ENCODE data around the gene C1orf56.
"Not testable (repeated sequence)": the region's sequence is repeated elsewhere in the genome, so short reads cannot be mapped to it uniquely, and the experiment has no call there.

The C1orf56 gene

DNA sequence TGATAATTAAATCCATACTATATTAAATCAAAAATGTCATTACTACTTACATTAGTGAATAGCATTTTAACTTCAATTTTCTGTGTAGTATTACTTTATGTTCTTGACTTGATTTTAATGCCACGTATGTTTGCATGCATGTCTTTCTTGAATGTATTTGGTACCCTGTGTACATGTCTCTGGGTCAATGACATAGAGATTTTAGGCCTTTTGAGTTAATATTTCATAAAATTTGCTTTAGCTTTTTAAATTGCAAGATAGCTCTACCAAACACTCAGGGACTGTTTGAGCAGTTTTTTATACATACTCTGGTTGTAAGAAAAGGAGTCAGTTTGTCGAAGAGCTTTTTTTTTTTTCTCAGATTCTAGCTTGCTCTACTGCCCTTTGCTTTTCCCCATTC is 14.2 kb downstream of the C1orf56 start:
- DNase-seq (ENCODE audit: low read depth), result no peak

DNA sequence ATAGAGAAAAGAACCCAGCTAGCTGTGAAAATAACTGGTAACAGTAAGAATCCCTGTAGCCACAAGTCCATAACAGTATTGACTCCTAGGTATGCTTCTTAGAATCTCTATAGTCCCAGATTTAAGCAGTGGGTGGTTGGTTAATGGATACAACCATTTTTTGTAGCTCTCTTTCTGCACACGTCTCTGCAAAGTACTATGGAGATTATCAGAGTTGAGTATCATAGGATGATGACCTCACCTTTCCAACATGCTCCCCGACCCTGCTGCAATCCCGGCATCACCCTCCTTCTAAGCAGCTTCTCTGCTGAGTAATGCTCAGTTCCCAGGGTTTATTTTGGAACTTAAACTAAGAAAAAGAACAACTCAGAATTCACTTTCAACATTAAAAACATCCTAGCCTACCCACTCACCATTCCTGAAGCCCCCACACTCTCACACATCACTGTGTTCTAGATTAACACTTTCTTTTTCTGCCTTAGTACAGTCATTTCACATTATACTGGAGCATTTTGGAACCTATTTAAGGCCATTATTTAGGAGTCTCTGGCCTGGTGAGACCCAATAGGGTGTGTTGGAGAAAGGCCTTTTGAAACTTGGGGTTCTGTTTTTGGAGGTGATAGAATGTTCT is 15.3 kb downstream of the C1orf56 start:
- no peak for DNase-seq (ENCODE audit: low read depth)

DNA sequence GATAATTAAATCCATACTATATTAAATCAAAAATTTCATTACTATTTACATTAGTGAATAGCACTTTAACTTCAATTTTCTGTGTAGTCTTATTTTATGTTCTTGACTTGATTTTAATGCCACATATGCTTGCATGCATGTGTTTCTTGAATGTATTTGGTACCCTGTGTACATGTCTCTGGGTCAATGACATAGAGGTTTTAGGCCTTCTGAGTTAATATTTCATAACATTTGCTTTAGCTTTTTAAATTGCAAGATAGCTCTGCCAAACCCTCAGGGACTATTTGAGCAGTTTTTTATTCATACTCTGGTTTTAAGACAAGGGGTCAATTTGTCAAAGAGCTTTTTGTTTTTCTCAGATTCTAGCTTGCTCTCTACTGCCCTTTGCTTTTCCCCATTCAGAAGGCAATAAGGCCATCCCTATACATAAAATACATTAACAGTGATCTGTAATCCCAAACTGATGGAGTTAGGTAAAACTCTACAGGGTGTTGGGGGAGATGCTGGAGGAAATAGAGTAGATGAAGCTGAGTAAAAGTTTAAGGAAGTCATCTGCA is 17.6 kb downstream of the C1orf56 start:
- DNase-seq (ENCODE audit: low read depth), result no peak

DNA sequence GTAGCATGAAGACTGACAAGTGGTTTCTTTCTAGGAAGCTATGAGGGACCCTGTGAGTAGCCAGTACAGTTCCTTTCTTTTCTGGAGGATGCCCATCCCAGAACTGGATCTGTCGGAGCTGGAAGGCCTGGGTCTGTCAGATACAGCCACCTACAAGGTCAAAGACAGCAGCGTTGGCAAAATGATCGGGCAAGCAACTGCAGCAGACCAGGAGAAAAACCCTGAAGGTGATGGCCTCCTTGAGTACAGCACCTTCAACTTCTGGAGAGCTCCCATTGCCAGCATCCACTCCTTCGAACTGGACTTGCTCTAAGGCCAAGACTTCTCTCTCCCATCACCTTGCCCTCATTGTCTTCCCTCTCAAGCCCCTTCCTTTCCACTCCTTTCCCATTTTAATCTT is 19.6 kb downstream of the C1orf56 start:
- no peak for DNase-seq (ENCODE audit: low read depth)

DNA sequence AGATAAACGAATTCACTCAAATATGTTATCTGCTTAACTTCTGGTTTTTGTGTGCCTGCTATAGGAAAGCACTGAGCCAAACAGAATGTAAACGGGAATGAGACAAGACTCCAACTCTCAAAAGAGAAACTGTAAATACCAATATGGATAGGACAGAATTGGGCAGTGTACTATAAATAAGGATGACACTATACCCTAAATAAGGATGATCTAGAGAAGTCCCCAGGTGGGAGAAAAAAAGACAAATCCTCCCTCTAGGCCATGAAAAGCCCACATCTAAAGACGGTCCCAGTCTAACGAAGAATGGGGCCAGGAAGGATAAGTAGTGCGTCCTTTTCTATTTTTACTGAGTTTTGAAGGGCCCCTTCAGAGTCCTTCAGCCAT is 21.5 kb downstream of the C1orf56 start:
- DNase-seq (ENCODE audit: low read depth), result no peak

DNA sequence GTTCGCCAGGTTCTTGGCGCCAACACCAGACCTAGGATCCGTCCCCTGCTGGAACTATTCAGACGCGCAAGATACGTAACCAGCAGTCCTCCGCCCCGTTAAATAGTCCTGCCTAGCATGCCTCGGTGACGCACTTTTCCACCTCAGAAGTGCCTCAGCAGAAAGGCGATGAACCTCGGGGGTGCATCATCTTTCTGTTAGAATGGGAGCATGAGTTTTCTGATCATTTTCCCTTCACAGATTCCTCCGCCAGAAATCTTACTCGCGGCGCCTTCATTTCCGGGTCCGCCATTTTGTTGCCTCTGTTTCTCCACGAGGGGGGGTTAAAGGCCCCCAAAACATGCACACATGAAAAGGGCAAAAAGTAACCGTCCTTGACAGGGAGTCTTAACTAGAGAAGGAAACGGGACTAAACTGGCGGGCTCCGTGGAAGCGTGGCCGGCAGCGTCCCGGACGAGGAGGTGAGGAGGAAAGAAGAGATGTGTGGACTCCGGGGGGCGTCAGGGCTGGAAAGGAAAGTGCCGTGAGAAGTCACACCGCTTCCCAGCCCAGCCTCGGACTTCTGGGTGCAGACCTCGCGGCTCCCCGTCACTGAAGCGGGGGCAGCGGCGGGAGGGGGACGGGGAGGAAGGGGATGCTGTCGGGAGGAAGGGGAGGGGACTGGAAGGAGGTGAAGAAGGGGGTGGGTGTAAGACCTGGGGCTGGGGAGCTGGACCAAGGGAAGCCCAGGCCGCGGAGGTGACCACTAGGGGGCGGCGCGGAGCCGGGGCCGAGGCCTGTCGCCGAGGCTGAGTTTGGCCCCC is 23.1 kb downstream of the C1orf56 start, which contains the start of gene GABPB2:
Gene GABPB2 (plus strand): TSS at position 288 of the 803 bp plus-strand sequence. CDS start 17,429 bp downstream, outside the sequence.
- DNase-seq (ENCODE audit: low read depth), result peak; percentile 77

DNA sequence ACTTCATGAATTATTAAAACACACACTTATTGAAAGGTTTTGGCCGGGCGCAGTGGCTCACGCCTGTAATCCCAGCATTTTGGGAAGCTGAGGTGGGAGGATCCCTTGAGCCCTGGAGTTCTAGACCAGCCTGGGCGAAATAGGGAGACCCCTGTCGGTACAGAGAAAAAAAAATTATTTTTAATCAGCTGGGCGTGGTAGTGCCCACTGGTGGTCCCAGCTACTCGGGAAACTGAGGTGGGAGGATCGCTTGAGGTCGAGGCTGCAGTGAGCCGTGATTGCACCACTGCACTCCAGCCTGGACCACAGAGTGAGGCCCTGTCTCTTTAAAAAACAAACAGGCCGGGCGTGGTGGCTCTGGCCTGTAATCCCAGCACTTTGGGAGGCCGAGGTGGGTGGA is 24.7 kb downstream of the C1orf56 start:
- DNase-seq (ENCODE audit: low read depth), result no peak

DNA sequence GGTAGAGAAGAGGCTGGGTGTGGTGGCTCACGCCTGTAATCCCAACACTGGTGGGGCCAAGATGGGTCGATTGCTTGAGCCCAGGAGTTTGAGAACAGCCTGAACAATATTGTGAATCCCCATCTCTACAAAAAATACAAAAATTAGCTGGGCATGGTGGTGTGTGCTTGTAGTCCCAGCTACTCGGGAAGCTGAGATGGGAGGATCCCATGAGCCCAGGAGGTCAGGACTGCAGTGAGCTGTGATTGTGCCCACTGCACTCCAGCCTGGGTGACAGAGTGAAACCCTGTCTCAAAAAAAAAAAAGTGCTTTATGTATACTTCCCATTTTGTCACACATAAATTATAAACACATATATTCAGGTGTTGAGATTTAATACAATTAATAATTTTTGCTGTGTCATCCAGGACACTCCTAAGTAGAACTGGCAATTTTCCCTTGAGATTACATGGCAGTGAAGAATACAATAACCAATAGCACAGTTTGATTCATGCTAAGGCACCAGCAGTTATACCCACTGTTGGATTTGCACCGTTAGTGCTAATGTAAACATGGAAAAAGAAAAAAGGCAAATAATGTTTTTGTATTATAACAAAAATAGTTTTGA is 38.5 kb downstream of the C1orf56 start:
- no peak for DNase-seq (ENCODE audit: low read depth)

DNA sequence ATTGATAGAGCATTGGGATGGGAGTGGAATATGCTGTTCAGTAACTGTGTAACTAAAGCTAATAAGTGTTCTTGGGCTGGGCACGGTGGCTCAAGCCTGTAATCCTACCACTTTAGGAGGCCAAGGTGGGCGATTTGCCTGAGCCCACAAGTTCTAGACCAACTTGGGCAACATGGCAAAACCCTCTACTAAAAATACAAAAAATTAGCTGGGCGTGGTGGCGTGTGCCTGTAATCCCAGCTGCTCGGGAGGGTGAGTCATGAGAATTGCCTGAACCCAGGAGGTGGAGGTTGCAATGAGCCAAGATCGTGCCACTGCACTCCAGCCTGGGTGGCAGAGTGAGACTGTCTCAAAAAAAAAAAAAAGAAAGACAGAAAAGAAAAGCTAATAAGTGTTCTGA is 49.9 kb downstream of the C1orf56 start:
- DNase-seq (ENCODE audit: low read depth), result not testable (repeated sequence)

DNA sequence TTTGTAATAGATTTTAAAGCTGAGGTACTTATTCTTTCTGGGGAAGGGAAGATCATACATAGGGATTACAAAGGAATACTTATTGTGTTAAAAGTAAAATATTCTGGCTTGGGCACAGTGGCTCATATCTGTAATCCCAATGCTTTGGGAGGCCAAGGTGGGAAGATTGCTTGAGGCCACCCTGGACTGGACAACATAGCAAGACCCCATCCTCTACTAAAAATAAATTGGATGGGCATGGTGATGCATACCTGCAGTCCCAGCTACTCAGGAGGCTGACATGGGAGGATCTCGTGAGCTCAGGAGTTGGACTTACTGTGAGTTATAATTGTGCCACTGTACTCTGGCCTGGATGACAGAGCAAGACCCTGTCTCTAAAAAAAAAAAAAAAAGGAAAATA is 50.6 kb downstream of the C1orf56 start:
- DNase-seq (ENCODE audit: low read depth), result no peak

Data from activated T-helper 1 cell treated with Interleukin-2 at 50 U/mL for 16 hours (primary cell).